Prostate gland (tissue), 1 donor: Measurements from ENCODE around the gene DYNC2LI1.

Experiments
- POLR2A ChIP-seq: fragments of 450-650 bp; IDR thresholded peaks from one replicate; pipeline ENCODE4 v1.6.1; 2016; ENCODE audit warnings: antibody characterized with exemption, mild to moderate bottlenecking
- POLR2AphosphoS5 ChIP-seq: sonication (generic); formaldehyde crosslinking; IDR thresholded peaks from one replicate; pipeline ENCODE4 v1.6.1; 2017; ENCODE audit warnings: antibody characterized with exemption

DNA sequence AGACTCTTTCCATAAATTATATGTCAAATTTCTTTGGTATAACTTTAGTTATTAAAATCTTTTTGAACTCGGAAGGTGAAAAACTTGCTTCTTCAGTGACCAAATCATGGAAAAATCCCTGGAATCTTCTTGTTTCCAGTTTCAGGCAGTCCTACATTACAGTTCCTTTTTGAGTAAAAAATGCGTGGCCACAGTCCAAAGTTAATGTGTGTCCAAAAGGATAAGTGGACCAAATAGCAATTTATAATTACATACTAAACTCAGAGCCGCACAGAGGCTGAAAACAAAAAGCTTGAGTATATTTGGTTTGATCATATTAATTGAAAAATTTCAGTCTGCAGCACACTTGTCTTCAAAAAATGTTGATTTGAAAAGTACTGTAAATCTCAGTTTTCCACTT lies 28.4 kb upstream of the DYNC2LI1 start:
- no peak for TF ChIP-seq POLR2A
- TF ChIP-seq POLR2AphosphoS5 = no peak
